HG02970 (cell line): ENCODE data around the gene C17orf113.
A peak's percentile ranks its signal among the peaks of the same experiment; 100 is the strongest.
"Not testable (repeated sequence)": the region's sequence is repeated elsewhere in the genome, so short reads cannot be mapped to it uniquely, and the experiment has no call there.

Source experiments
- ATAC-seq: cut with Tn5 transposase; IDR thresholded peaks from one replicate; pipeline ENCODE4 v1.9.1; 2021; ENCODE audit warnings: mild to moderate bottlenecking, moderate library complexity, moderate number of reproducible peaks; ENCODE audit not compliant: unreplicated experiment, low FRiP score

C17orf113 gene

GRCh38 chr17:42042598-42043319, 7.6 kb downstream of the C17orf113 start:
- ATAC-seq = no peak

- no peak for ATAC-seq
These were observed 8.8 kb downstream of the C17orf113 start for GRCh38 chr17:42041619-42042018.

- no peak for ATAC-seq
These were observed 9.6 kb downstream of the C17orf113 start for GRCh38 chr17:42040818-42041217.

- no peak for ATAC-seq
These were observed 10.3 kb downstream of the C17orf113 start for GRCh38 chr17:42039794-42040763.

GRCh38 chr17:42038221-42038973, 12.0 kb downstream of the C17orf113 start:
- ATAC-seq = no peak

- no peak for ATAC-seq
These were observed 16.3 kb downstream of the C17orf113 start for GRCh38 chr17:42034059-42034458.

- no peak for ATAC-seq
These were observed 18.8 kb downstream of the C17orf113 start for GRCh38 chr17:42031584-42031983.

GRCh38 chr17:42028791-42029127, 21.6 kb downstream of the C17orf113 start:
- no peak for ATAC-seq

GRCh38 chr17:42027961-42028790, 22.2 kb downstream of the C17orf113 start:
- ATAC-seq = no peak

- ATAC-seq = no peak
These were observed 22.9 kb downstream of the C17orf113 start for GRCh38 chr17:42027590-42027889.

GRCh38 chr17:42026857-42027589, 23.4 kb downstream of the C17orf113 start:
- ATAC-seq = no peak

GRCh38 chr17:42025936-42026335, 24.5 kb downstream of the C17orf113 start:
- no peak for ATAC-seq

- ATAC-seq = no peak
These were observed 25.2 kb downstream of the C17orf113 start for GRCh38 chr17:42025191-42025579.

- ATAC-seq = no peak
These were observed 26.7 kb downstream of the C17orf113 start for GRCh38 chr17:42023524-42024349.

- not testable (repeated sequence) for ATAC-seq
These were observed 29.6 kb downstream of the C17orf113 start for GRCh38 chr17:42020845-42021244.

GRCh38 chr17:42019509-42020404, 30.6 kb downstream of the C17orf113 start, which contains the start of gene NKIRAS2:
NKIRAS2 (plus strand) TSS chr17:42020090; CDS start chr17:42021578, 1,488 bp downstream.
- ATAC-seq = peak; percentile 47

GRCh38 chr17:42018988-42019387, 31.4 kb downstream of the C17orf113 start:
- no peak for ATAC-seq

GRCh38 chr17:42018339-42018738, 32.1 kb downstream of the C17orf113 start:
- no peak for ATAC-seq
